CD4-positive, alpha-beta memory T cell (primary cell): Measurements from ENCODE around the gene SMAD4. TPM values are rescaled to one million over a fixed set of nuclear protein-coding genes. Genes with fewer than 3 reads are reported as not detected.

Source experiments
- CTCF ChIA-PET: fragments of 350-600 bp; sonication (Branson Sonifier 250); formaldehyde crosslinking; loops from one replicate; lab custom pipeline; 2021; ENCODE audit warnings: inconsistent platforms; ENCODE audit not compliant: partially characterized antibody; lab: Charles Lee
- POLR2A ChIA-PET: fragments of 350-600 bp; sonication (Branson Sonifier 250); formaldehyde crosslinking; loops from one replicate; lab custom pipeline; 2021; ENCODE audit not compliant: partially characterized antibody; lab: Charles Lee
- DNase-seq, 5 donors: peaks; one replicate each; pipeline versions ENCODE4 v3.0.0 to v3.0.0-alpha.2; 2020 to 2022; ENCODE audit warnings: mixed read lengths in 1 of 5
- H3K27ac ChIP-seq: one replicate; pipeline ENCODE4 v1.7.0; 2013; ENCODE audit warnings: low read depth, low read length
- H3K27me3 ChIP-seq: 2 replicates; pipeline ENCODE4 v1.7.0; 2013; ENCODE audit warnings: mild to moderate bottlenecking, low read length, moderate library complexity; ENCODE audit not compliant: insufficient read depth
- H3K36me3 ChIP-seq: 2 replicates; pipeline ENCODE4 v1.7.0; 2013; ENCODE audit warnings: mild to moderate bottlenecking, low read length, moderate library complexity; ENCODE audit not compliant: insufficient read depth
- H3K4me1 ChIP-seq: 2 replicates; pipeline ENCODE4 v1.7.0; 2013; ENCODE audit warnings: mild to moderate bottlenecking, low read length, moderate library complexity; ENCODE audit not compliant: insufficient read depth
- H3K4me3 ChIP-seq, 2 donors: one replicate each; pipeline ENCODE4 v1.7.0; 2013; ENCODE audit warnings: low read length in 2 of 2, mild to moderate bottlenecking in 1 of 2
- H3K9me3 ChIP-seq, 2 donors: one replicate each; pipeline ENCODE4 v1.7.0; 2013; ENCODE audit warnings: low read length in 2 of 2, control low read depth in 1 of 2; ENCODE audit not compliant: control insufficient read depth in 1 of 2
- H3K27ac Mint-ChIP-seq, 7 donors: one replicate each; pipeline ENCODE4 v1.8.0; 2020 to 2021; ENCODE audit warnings: mixed read lengths in 7 of 7, mild to moderate bottlenecking in 6 of 7, inconsistent platforms in 3 of 7, moderate library complexity in 3 of 7
- H3K27me3 Mint-ChIP-seq, 2 donors: one replicate each; pipeline ENCODE4 v1.8.0; 2020 to 2021; ENCODE audit warnings: mixed read lengths in 2 of 2
- H3K36me3 Mint-ChIP-seq, 2 donors: one replicate each; pipeline ENCODE4 v1.8.0; 2020 to 2021; ENCODE audit warnings: mixed read lengths in 2 of 2, inconsistent platforms in 1 of 2, mild to moderate bottlenecking in 1 of 2
- H3K4me1 Mint-ChIP-seq, 4 donors: one replicate each; pipeline ENCODE4 v1.8.0; 2020 to 2021; ENCODE audit warnings: mixed read lengths in 4 of 4, mild to moderate bottlenecking in 1 of 4
- H3K4me3 Mint-ChIP-seq, 8 donors: one replicate each; pipeline ENCODE4 v1.8.0; 2020 to 2021; ENCODE audit warnings: mixed read lengths in 8 of 8, mild to moderate bottlenecking in 7 of 8, moderate library complexity in 6 of 8, inconsistent platforms in 3 of 8
- H3K9me3 Mint-ChIP-seq, 8 donors: one replicate each; pipeline ENCODE4 v1.8.0; 2020 to 2021; ENCODE audit warnings: mixed read lengths in 8 of 8, mild to moderate bottlenecking in 5 of 8, inconsistent platforms in 3 of 8, moderate library complexity in 1 of 8
- intact Hi-C: fragments of 100-400 bp; cut with micrococcal nuclease; formaldehyde crosslinking; loops from one replicate; pipeline ENCODE4 v1.15.1; 2023
- polyA plus RNA-seq, 2 donors: library from polyadenylated mRNA; unstranded; fragments of 300-500 nt; fragmentation: Illumina TruSeq; gene quantifications; one replicate each; pipeline ENCODE4 v1.2.3, GENCODE V29; 2021
- total RNA-seq, 2 experiments: library from RNA; stranded (reverse); gene quantifications; one replicate each; pipeline ENCODE4 v1.2.3, GENCODE V29; 2021

SMAD4 gene
- total and polyA plus RNA-seq, 4 experiments from 2014 or later, result 37.7 to 155 (median 119) TPM

GRCh38 chr18:51021226-51021965 lies 8.6 kb upstream of the SMAD4 start:
- Mint-ChIP-seq H3K27me3 (no peaks in the 10 kb centered on the region), H3K4me3 (no peak overlapping the region), H3K36me3 (peaks cover 5 to 6% of the 10 kb centered on the region in 2 donors), H3K27ac (peak overlapping the region in 2 of 7 donors; percentile 2 to 24), H3K4me1 (peaks cover 2 to 9% (median 7%) of the 10 kb centered on the region in 4 donors), H3K9me3 (peaks cover 0 to 5% (median 0%) of the 10 kb centered on the region in 8 donors)
- CTCF ChIA-PET, result no interaction called here
- no peak for DNase-seq
- H3K4me3 ChIP-seq, result no peak overlapping the region
- H3K27ac ChIP-seq, result no peak overlapping the region
- POLR2A ChIA-PET, result no interaction called here
- intact Hi-C loops, result no loop called here
- peaks cover 1% of the 10 kb centered on the region for H3K36me3 ChIP-seq
- H3K4me1 ChIP-seq, result peaks cover 15% of the 10 kb centered on the region
- H3K27me3 ChIP-seq, result no peaks in the 10 kb centered on the region
- H3K9me3 ChIP-seq, result no peaks in the 10 kb centered on the region

- Histone ChIP-seq H3K36me3 (peaks cover 5% of the 10 kb centered on the region), H3K9me3 (no peaks in the 10 kb centered on the region), H3K27ac (no peak overlapping the region), H3K27me3 (no peaks in the 10 kb centered on the region), H3K4me1 (peaks cover 41% of the 10 kb centered on the region), H3K4me3 (no peak overlapping the region)
- Mint-ChIP-seq H3K27me3 (no peaks in the 10 kb centered on the region), H3K4me3 (no peak overlapping the region), H3K36me3 (peaks cover 6 to 19% of the 10 kb centered on the region in 2 donors), H3K27ac (no peak overlapping the region), H3K9me3 (peaks cover 0 to 7% (median 0%) of the 10 kb centered on the region in 8 donors), H3K4me1 (peaks cover 21 to 27% (median 24%) of the 10 kb centered on the region in 4 donors)
- CTCF ChIA-PET, result no interaction called here
- DNase-seq, result no peak
- intact Hi-C loops, result no loop called here
- POLR2A ChIA-PET, result interaction anchor here (1.4 kb wide), 1 partner anchor 147 kb away, joined by 5 read pairs; the partner anchor contains the start of gene ME2
These were observed 4.5 kb upstream of the SMAD4 start for GRCh38 chr18:51025512-51025911.

- ChIA-PET POLR2A (interaction anchor here (6.0 to 6.1 kb wide), 2 partner anchors 61 to 151 kb away, joined by 95 to 120 read pairs; partner anchors contain the start of genes ELAC1 and ME2), CTCF (interaction anchor here (1.6 to 5.0 kb wide), 4 partner anchors 11 to 148 kb away, joined by 4 to 26 read pairs (median 7); partner anchors contain the start of gene ELAC1)
- Histone ChIP-seq H3K36me3 (peaks cover 5% of the 10 kb centered on the region), H3K4me1 (peaks cover 65% of the 10 kb centered on the region), H3K4me3 (no peak overlapping the region), H3K27me3 (no peaks in the 10 kb centered on the region), H3K9me3 (no peaks in the 10 kb centered on the region), H3K27ac (no peak overlapping the region)
- DNase-seq, result no peak
- Mint-ChIP-seq H3K9me3 (peaks cover 0 to 7% (median 0%) of the 10 kb centered on the region in 8 donors), H3K4me3 (peak overlapping the region in 7 of 8 donors; percentile 0 to 99 (median 96)), H3K27ac (peak overlapping the region in 6 of 7 donors; percentile 2 to 99 (median 98)), H3K27me3 (no peaks in the 10 kb centered on the region), H3K4me1 (peaks cover 33 to 50% (median 39%) of the 10 kb centered on the region in 4 donors), H3K36me3 (peaks cover 4 to 38% of the 10 kb centered on the region in 2 donors)
- intact Hi-C loops, result no loop called here
These were observed 1.7 kb upstream of the SMAD4 start for GRCh38 chr18:51028201-51028805.

- intact Hi-C loops, result no loop called here
- Histone ChIP-seq H3K36me3 (peaks cover 5% of the 10 kb centered on the region), H3K4me3 (peak overlapping the region; percentile 27 to 53), H3K4me1 (peaks cover 75% of the 10 kb centered on the region), H3K9me3 (no peaks in the 10 kb centered on the region), H3K27me3 (no peaks in the 10 kb centered on the region), H3K27ac (peak overlapping the region; percentile 83)
- Mint-ChIP-seq H3K27ac (peak overlapping the region; percentile 98 to 99 (median 99)), H3K9me3 (peaks cover 0 to 4% (median 0%) of the 10 kb centered on the region in 8 donors), H3K36me3 (peaks cover 4 to 40% of the 10 kb centered on the region in 2 donors), H3K27me3 (no peaks in the 10 kb centered on the region), H3K4me3 (peak overlapping the region; percentile 94 to 99 (median 96)), H3K4me1 (peaks cover 34 to 57% (median 43%) of the 10 kb centered on the region in 4 donors)
- POLR2A ChIA-PET, result interaction anchor here (0.8 to 6.1 kb wide), 22 partner anchors 10 to 747 kb away, joined by 3 to 120 read pairs (median 5); partner anchors contain the start of genes ELAC1, MBD1, ME2 and MEX3C
- CTCF ChIA-PET, result interaction anchor here (1.2 to 5.0 kb wide), 4 partner anchors 22 to 209 kb away, joined by 5 to 26 read pairs (median 10); partner anchors contain the start of genes ELAC1 and MRO
- no peak for DNase-seq
These were observed 677 bp upstream of the SMAD4 start for GRCh38 chr18:51029378-51029693.

- Histone ChIP-seq H3K4me3 (peak overlapping the region; percentile 47 to 53), H3K27me3 (no peaks in the 10 kb centered on the region), H3K36me3 (peaks cover 5% of the 10 kb centered on the region), H3K9me3 (no peaks in the 10 kb centered on the region), H3K4me1 (peaks cover 80% of the 10 kb centered on the region), H3K27ac (peak overlapping the region; percentile 83)
- intact Hi-C loops, result loop anchor here (1.0 to 2.0 kb wide), 5 partner anchors 21 to 167 kb away; partner anchors contain the start of genes ELAC1 and MEX3C
- peaks cover 12 to 49% of the 10 kb centered on the region in 2 donors for H3K36me3 Mint-ChIP-seq
- H3K27ac Mint-ChIP-seq, result peak overlapping the region; percentile 90 to 98 (median 97)
- no peaks in the 10 kb centered on the region for H3K27me3 Mint-ChIP-seq
- H3K4me3 Mint-ChIP-seq, result peak overlapping the region; percentile 92 to 100 (median 96)
- CTCF ChIA-PET, result interaction anchor here (0.6 to 5.0 kb wide), 6 partner anchors 20 to 211 kb away, joined by 3 to 26 read pairs (median 8); partner anchors contain the start of genes ELAC1 and MRO
- H3K9me3 Mint-ChIP-seq, result peaks cover 0 to 4% (median 0%) of the 10 kb centered on the region in 8 donors
- peak in 4 of 5 donors; percentile 65 to 76 (median 69) for DNase-seq
- POLR2A ChIA-PET, result interaction anchor here (0.5 to 6.1 kb wide), 32 partner anchors 8 to 1211 kb away, joined by 3 to 120 read pairs (median 4); partner anchors contain the start of genes ELAC1, MBD1, ME2 and MEX3C
- peaks cover 44 to 71% (median 55%) of the 10 kb centered on the region in 4 donors for H3K4me1 Mint-ChIP-seq
These were observed 685 bp downstream of the SMAD4 start for GRCh38 chr18:51030537-51031258.

- POLR2A ChIA-PET, result interaction anchor here (3.0 to 6.1 kb wide), 3 partner anchors 65 to 155 kb away, joined by 10 to 120 read pairs (median 95); partner anchors contain the start of genes ELAC1 and ME2
- Histone ChIP-seq H3K27ac (no peak overlapping the region), H3K9me3 (no peaks in the 10 kb centered on the region), H3K27me3 (no peaks in the 10 kb centered on the region), H3K36me3 (no peaks in the 10 kb centered on the region), H3K4me1 (peaks cover 83% of the 10 kb centered on the region), H3K4me3 (no peak overlapping the region)
- intact Hi-C loops, result no loop called here
- Mint-ChIP-seq H3K9me3 (peaks cover 0 to 4% (median 0%) of the 10 kb centered on the region in 8 donors), H3K27ac (peak overlapping the region; percentile 3 to 98 (median 58)), H3K36me3 (peaks cover 12 to 47% of the 10 kb centered on the region in 2 donors), H3K4me3 (peak overlapping the region; percentile 72 to 100 (median 96)), H3K27me3 (no peaks in the 10 kb centered on the region), H3K4me1 (peaks cover 49 to 86% (median 66%) of the 10 kb centered on the region in 4 donors)
- CTCF ChIA-PET, result interaction anchor here (1.4 to 5.0 kb wide), 2 partner anchors 19 to 65 kb away, joined by 6 to 26 read pairs; partner anchors contain the start of gene ELAC1
- DNase-seq, result no peak
These were observed 2.2 kb downstream of the SMAD4 start for GRCh38 chr18:51032193-51032592.
